Measurements from ENCODE around the gene PLAC9.

- TF ChIP-seq CTCF (IDR thresholded peaks at IDR 0.05; ENCODE audit: insufficient read depth, low read depth, low read length) (no peak), EZH2 (IDR thresholded peaks at IDR 0.05; ENCODE audit: insufficient read depth, low read length) (no peak)
Measured at GRCh38 chr10:80185578-80186299, 53.2 kb downstream of the PLAC9 start.

Measured in astrocyte (in vitro differentiated cells and primary cell).